GM23248 (cell line): Measurements from ENCODE around the gene PAPLN. TPM values are rescaled to one million over a fixed set of nuclear protein-coding genes. Genes with fewer than 3 reads are reported as not detected.

Experiments
- DNase-seq: peaks from one replicate; pipeline ENCODE4 v3.0.0-alpha.2; 2015
- H2AFZ ChIP-seq: fragments of 200-600 bp; sonication (generic); 2 replicates; pipeline ENCODE4 v1.6.1; 2016; ENCODE audit warnings: antibody characterized with exemption
- H3F3A ChIP-seq: fragments of 200-600 bp; sonication (generic); 2 replicates; pipeline ENCODE4 v1.6.1; 2016; ENCODE audit warnings: mild to moderate bottlenecking, antibody characterized with exemption, mixed run types; ENCODE audit not compliant: insufficient read depth
- H3K27ac ChIP-seq: fragments of 200-600 bp; sonication (generic); 2 replicates; pipeline ENCODE4 v1.5.1; 2016; ENCODE audit warnings: mild to moderate bottlenecking
- H3K27me3 ChIP-seq: fragments of 200-600 bp; sonication (generic); replicated peaks from 2 replicates; pipeline ENCODE4 v1.6.1; 2016; ENCODE audit warnings: mild to moderate bottlenecking; ENCODE audit not compliant: insufficient read depth
- H3K36me3 ChIP-seq: fragments of 200-600 bp; sonication (generic); 2 replicates; pipeline ENCODE4 v1.6.1; 2016; ENCODE audit warnings: low read depth, mild to moderate bottlenecking
- H3K4me1 ChIP-seq: fragments of 200-600 bp; sonication (generic); 2 replicates; pipeline ENCODE4 v1.6.1; 2016; ENCODE audit warnings: mild to moderate bottlenecking; ENCODE audit not compliant: insufficient read depth
- H3K4me2 ChIP-seq: fragments of 200-600 bp; sonication (generic); one replicate; pipeline ENCODE4 v1.6.1; 2016; ENCODE audit warnings: mild to moderate bottlenecking; ENCODE audit not compliant: unreplicated experiment
- H3K4me3 ChIP-seq: fragments of 200-600 bp; sonication (generic); 2 replicates; pipeline ENCODE4 v1.5.1; 2016; ENCODE audit warnings: mild to moderate bottlenecking
- H3K79me2 ChIP-seq: fragments of 200-600 bp; sonication (generic); 2 replicates; pipeline ENCODE4 v1.6.1; 2016; ENCODE audit warnings: mild to moderate bottlenecking; ENCODE audit not compliant: insufficient read depth
- H3K9ac ChIP-seq: fragments of 200-600 bp; sonication (generic); 2 replicates; pipeline ENCODE4 v1.6.1; 2016; ENCODE audit warnings: mild to moderate bottlenecking
- H3K9me2 ChIP-seq: fragments of 200-600 bp; sonication (generic); 2 replicates; pipeline ENCODE4 v1.6.1; 2016; ENCODE audit warnings: mixed run types, mild to moderate bottlenecking, moderate library complexity; ENCODE audit not compliant: insufficient read depth
- H3K9me3 ChIP-seq: fragments of 200-600 bp; sonication (generic); one replicate; pipeline ENCODE4 v1.6.1; 2017; ENCODE audit warnings: low read depth
- H4K20me1 ChIP-seq: fragments of 200-600 bp; sonication (generic); 2 replicates; pipeline ENCODE4 v1.6.0; 2016; ENCODE audit not compliant: insufficient read depth
- EZH2 ChIP-seq: fragments of 200-600 bp; sonication (generic); IDR thresholded peaks from 2 replicates; pipeline ENCODE4 v1.6.1; 2018; ENCODE audit warnings: antibody characterized with exemption, mild to moderate bottlenecking; ENCODE audit not compliant: insufficient read depth, poor library complexity, severe bottlenecking
- EZH2phosphoT487 ChIP-seq: fragments of 200-600 bp; sonication (generic); IDR thresholded peaks from 2 replicates; pipeline ENCODE4 v1.6.1; 2018; ENCODE audit warnings: antibody characterized with exemption, moderate library complexity, mild to moderate bottlenecking, low read depth; ENCODE audit not compliant: insufficient read depth
- WGBS, 2 experiments: methylation state at CpG; one replicate each; pipeline ENCODE4 v1.1.6; 2015 to 2017; ENCODE audit warnings: low lambda C conversion rate in 2 of 2, low coverage in 1 of 2; ENCODE audit errors: missing lambda C conversion rate in 2 of 2; 5-methylcytosine and 5-hydroxymethylcytosine counted together
- in situ Hi-C: fragments of 300-500 bp; cut with MboI; formaldehyde crosslinking; loops from 2 replicates; pipeline ENCODE4 v1.15.0; 2020
- polyA plus RNA-seq: library from polyadenylated mRNA; unstranded; fragments of >200 nt; fragmentation: Nextera tagmentation; extraction: Ambion mirVana; gene quantifications from 2 replicates; pipeline ENCODE4 v1.2.1, GENCODE V29; 2016
- total RNA-seq: library from RNA; depleted of rRNA; stranded (reverse); fragments of >200 nt; shearing (Covaris generic); gene quantifications from 2 replicates; pipeline ENCODE4 v1.2.3, GENCODE V29; 2014

The PAPLN gene
- total and polyA plus RNA-seq, 2 experiments from 2014 or later: 0.22 to 0.98 TPM

- Histone ChIP-seq H3K9me2 (no peaks in the 10 kb centered on the region), H3K27me3 (peaks cover 8% of the 10 kb centered on the region), H3K27ac (no peak overlapping the region), H3K9ac (no peak overlapping the region), H3F3A (no peaks in the 10 kb centered on the region), H3K4me2 (no peak overlapping the region), H3K4me1 (no peaks in the 10 kb centered on the region), H3K4me3 (no peak overlapping the region), H3K79me2 (no peaks in the 10 kb centered on the region), H2AFZ (no peak overlapping the region), H3K9me3 (no peaks in the 10 kb centered on the region), H3K36me3 (no peaks in the 10 kb centered on the region), H4K20me1 (no peaks in the 10 kb centered on the region)
- 49 to 63% methylated on average over 6 to 9 of the region's 9 CpGs for WGBS, 2 experiments
- TF ChIP-seq EZH2 (no peak), EZH2phosphoT487 (no peak)
- in situ Hi-C loops: no loop called here
- DNase-seq: peak; percentile 40
Observed at GRCh38 chr14:73248108-73248868, 11.0 kb downstream of the PAPLN start.

- no peak for DNase-seq
- H3K9me3 ChIP-seq: no peaks in the 10 kb centered on the region
- H3K4me2 ChIP-seq: no peak overlapping the region
- in situ Hi-C loops: no loop called here
- no peak overlapping the region for H3K27ac ChIP-seq
- no peak overlapping the region for H3K4me3 ChIP-seq
- TF ChIP-seq EZH2phosphoT487 (no peak), EZH2 (no peak)
- no peak overlapping the region for H2AFZ ChIP-seq
- WGBS, 2 experiments: 82 to 92% methylated on average over 1 of the region's 1 CpG
- no peaks in the 10 kb centered on the region for H3K36me3 ChIP-seq
- no peak overlapping the region for H3K9ac ChIP-seq
- H4K20me1 ChIP-seq: no peaks in the 10 kb centered on the region
- no peaks in the 10 kb centered on the region for H3F3A ChIP-seq
- H3K79me2 ChIP-seq: no peaks in the 10 kb centered on the region
- H3K4me1 ChIP-seq: no peaks in the 10 kb centered on the region
- no peaks in the 10 kb centered on the region for H3K27me3 ChIP-seq
- no peaks in the 10 kb centered on the region for H3K9me2 ChIP-seq
Observed at GRCh38 chr14:73249108-73249507, 11.8 kb downstream of the PAPLN start.

GRCh38 chr14:73249564-73250316 lies 12.4 kb downstream of the PAPLN start:
- no peak overlapping the region for H2AFZ ChIP-seq
- no peak overlapping the region for H3K9ac ChIP-seq
- TF ChIP-seq EZH2phosphoT487 (no peak), EZH2 (no peak)
- H3K79me2 ChIP-seq: no peaks in the 10 kb centered on the region
- no peaks in the 10 kb centered on the region for H3K4me1 ChIP-seq
- DNase-seq: no peak
- in situ Hi-C loops: no loop called here
- no peaks in the 10 kb centered on the region for H4K20me1 ChIP-seq
- no peaks in the 10 kb centered on the region for H3K9me2 ChIP-seq
- no peak overlapping the region for H3K4me3 ChIP-seq
- no peaks in the 10 kb centered on the region for H3K36me3 ChIP-seq
- H3K27me3 ChIP-seq: no peaks in the 10 kb centered on the region
- H3K9me3 ChIP-seq: no peaks in the 10 kb centered on the region
- H3F3A ChIP-seq: no peaks in the 10 kb centered on the region
- no peak overlapping the region for H3K4me2 ChIP-seq
- H3K27ac ChIP-seq: no peak overlapping the region
- 85 to 88% methylated on average over 13 of the region's 13 CpGs for WGBS, 2 experiments

DNA sequence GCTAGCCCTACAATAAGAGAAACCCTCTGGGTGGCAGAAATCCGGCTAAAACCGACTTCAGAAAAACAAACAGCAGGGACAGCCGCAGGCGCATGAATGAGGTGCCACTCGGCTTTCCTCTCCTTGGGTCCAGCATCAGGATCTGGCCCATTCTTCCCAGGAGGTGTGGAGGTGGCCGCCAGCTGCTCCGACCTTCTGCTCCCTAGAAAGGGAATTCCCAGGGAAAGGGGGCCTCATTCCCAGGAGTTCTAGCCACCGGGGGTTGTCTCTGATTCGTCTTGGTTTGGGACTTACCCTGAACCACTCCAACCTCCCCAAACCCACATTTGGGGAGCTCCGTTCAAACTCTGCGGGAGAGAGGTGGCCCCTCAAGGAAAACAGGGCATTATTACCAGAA lies 13.0 kb downstream of the PAPLN start:
- Histone ChIP-seq H2AFZ (no peak overlapping the region), H3K9me2 (no peaks in the 10 kb centered on the region), H3K9me3 (no peaks in the 10 kb centered on the region), H3K9ac (no peak overlapping the region), H3K4me1 (no peaks in the 10 kb centered on the region), H3K27ac (no peak overlapping the region), H3K4me2 (no peak overlapping the region), H3K36me3 (no peaks in the 10 kb centered on the region), H3K4me3 (no peak overlapping the region), H3F3A (no peaks in the 10 kb centered on the region), H3K27me3 (no peaks in the 10 kb centered on the region), H3K79me2 (no peaks in the 10 kb centered on the region), H4K20me1 (no peaks in the 10 kb centered on the region)
- in situ Hi-C loops: no loop called here
- 89 to 91% methylated on average over 11 of the region's 11 CpGs for WGBS, 2 experiments
- no peak for DNase-seq
- TF ChIP-seq EZH2 (no peak), EZH2phosphoT487 (no peak)
